A549 treated with AZD9567 at 1 μM for 4 hours (cell line): Measurements from ENCODE around the gene ALDH1A1. TPM values are rescaled to one million over a fixed set of nuclear protein-coding genes. Genes with fewer than 3 reads are reported as not detected.

ENCODE experiments used
- total RNA-seq: library from RNA; stranded (reverse); fragments of 200-300 nt; extraction: Qiagen RNA extraction; gene quantifications from 5 replicates; pipeline ENCODE4 v1.2.3, GENCODE V29; 2022; ENCODE audit not compliant: insufficient read depth

The ALDH1A1 gene
- total RNA-seq = 4,473 to 5,905 TPM (median 5,280 TPM) in 5 replicates

DNA sequence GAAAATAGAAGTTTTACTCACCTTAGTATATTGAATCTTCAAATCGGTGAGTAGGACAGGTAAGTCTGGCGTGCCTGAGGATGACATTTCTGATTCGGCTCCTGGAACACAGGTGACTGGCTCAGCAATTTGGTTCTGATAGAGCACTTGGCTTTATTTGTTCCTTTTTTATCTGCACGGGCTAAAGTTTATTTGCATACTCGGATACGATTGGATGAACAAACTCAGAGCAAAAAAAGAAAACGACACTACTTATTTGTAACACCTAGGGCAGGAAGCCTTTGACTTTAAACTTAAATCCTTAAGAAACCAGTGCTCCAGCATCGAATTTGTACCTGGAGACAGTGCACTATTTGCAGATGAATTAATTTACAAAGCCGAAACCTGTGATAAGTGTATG, at the start of gene ALDH1A1:
Gene ALDH1A1 (minus strand): TSS at position 140 of the 400 bp plus-strand sequence. CDS start 53 bp downstream, at position 87.

Other genes starting within 250 kb of the ALDH1A1 start
- 990 to 1,174 TPM (median 1,119 TPM) in 5 replicates for gene ANXA1, start 198.8 kb upstream of the ALDH1A1 start, total RNA-seq